ENCODE data around the gene CCR7.
"Not testable (repeated sequence)": the region's sequence is repeated elsewhere in the genome, so short reads cannot be mapped to it uniquely, and the experiment has no call there.

Gene CCR7

GRCh38 chr17:40596261-40596919, 31.1 kb upstream of the CCR7 start:
- DNase-seq, result no peak

DNA sequence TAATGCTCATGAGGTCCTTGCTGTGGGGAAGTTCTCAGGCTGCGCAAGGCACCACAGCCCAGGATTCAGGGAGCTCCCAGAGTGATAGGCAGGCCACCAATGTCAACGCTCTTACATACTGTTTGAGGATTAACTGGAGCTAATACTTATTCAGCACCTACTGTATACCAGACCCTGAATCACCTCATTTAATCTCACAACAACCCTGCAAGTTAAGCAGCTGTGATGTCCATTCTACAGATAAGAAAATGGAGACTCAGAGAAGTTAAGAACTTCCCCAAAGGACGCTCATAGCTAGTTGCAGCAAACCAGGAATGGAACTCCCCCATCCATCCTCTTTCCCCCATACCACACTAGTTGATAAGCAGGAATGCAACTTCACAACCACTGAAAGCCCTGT, 25.5 kb upstream of the CCR7 start:
- no peak for DNase-seq

DNA sequence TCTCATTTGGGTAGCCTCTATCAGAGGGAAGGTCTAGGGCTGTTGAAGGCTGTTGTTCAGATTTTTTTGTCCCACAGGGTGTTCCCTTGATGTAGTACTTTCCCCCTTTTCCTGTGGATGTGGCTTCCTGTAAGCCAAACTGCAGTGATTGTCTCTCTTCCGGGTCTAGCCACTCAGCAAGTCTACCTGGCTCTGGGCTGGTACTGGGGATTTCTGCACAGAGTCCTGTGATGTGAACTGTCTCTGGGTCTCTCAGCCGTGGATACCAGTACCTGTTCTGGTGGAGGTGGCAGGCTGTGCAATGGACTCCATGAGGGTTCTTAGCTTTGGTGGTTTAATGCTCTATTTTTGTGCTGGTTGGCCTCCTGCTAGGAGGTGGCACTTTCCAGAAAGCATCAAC, 23.3 kb upstream of the CCR7 start:
- DNase-seq, result no peak

DNA sequence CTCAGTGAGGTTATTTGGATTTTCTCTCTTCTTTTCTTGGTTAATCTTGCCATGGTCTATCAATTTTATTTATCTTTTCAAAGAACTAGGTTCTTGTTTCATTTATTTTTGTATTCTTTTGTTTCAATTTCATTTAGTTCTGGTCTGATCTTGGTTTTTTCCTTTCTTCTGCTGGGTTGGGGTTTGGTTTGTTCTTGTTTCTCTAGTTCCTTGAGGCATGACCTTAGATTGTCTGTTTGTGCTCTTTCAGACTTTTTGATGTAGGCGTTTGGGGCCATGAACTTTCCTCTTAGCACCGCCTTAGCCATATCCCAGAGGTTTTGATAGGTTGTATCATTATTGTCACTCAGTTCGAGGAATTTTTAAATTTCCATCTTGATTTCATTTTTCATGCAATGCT, 21.0 kb upstream of the CCR7 start:
- DNase-seq, result not testable (repeated sequence)

DNA sequence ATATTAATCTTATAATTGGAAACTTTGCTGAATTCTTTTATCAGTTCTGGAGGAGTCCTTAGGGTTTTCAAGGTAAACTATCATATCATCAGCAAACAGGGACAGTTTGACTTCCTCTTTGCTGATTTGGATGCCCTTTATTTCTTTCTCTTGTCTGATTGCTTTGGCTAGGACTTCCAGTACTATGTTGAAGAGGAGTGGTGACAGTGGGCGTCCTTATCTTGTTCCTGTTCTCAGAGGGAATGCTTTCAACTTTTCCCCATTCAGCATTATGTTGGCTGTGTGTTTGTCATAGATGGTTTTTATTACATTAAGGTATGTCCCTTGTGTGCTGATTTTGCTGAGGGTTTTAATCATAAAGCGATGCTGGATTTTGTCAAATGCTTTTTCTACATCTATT, 19.7 kb upstream of the CCR7 start:
- not testable (repeated sequence) for DNase-seq

- peak; percentile 81 for DNase-seq
These were observed 17.1 kb upstream of the CCR7 start for GRCh38 chr17:40582328-40582901.

DNA sequence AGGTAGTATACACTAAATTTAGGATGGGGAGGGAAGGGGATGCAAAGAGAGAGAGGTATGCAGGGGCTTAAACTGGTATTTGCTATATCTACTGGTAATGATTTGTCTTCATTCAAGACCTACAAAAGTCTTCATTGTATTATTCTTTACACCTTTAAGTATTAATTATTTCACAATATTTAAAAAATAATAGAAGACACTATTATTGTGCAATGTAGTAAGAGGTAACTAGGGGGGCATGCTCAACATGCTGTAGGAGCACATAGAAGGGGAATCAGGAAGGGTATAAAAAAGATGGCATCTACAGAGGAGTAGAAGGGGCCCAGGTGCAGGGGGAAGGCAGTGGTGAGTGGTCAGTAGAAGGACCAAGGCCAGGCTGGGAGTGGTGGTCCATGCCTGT, 14.9 kb upstream of the CCR7 start:
- no peak for DNase-seq

DNA sequence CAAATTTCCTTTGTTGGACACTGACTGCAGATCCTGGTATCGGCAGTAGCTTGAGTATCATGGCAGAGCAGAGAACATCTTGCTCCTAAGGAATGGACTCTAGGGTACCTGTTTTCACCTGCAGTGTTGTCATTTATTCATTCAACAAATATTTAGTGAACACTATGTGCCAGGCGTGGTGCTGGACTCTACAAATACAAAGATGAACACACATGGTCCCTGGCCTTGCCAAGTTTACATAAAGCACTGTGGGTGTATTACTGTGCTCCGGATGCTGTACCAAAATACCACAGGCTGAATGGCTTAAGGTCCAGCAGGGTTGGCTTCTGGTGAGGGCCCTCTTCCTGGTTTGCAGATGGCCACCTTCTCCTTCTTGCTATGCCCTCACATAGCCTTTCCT, 14.2 kb upstream of the CCR7 start:
- no peak for DNase-seq

- no peak for DNase-seq
These were observed 12.4 kb upstream of the CCR7 start for GRCh38 chr17:40577611-40578065.

GRCh38 chr17:40576113-40576740, 11.0 kb upstream of the CCR7 start:
- no peak for DNase-seq

DNA sequence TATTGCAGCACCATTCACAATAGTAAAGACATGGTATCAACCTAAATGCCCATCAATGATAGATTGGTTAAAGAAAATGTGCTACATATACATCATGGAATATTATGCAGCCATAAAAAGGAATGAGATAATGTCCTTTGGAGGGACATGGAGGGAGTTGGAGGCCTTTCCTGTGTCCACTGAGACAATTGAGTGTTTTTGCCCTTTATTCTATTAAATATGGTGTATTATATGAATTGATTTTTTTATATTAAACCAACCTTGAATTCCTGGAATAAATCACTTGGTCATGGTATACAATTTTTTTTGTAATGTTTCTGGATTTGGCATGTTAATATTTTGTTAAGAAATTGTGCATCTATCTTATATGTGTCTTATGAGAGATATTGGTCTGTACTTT, 9.0 kb upstream of the CCR7 start:
- DNase-seq, result no peak

- not testable (repeated sequence) for DNase-seq
These were observed 7.1 kb upstream of the CCR7 start for GRCh38 chr17:40572245-40572993.

DNA sequence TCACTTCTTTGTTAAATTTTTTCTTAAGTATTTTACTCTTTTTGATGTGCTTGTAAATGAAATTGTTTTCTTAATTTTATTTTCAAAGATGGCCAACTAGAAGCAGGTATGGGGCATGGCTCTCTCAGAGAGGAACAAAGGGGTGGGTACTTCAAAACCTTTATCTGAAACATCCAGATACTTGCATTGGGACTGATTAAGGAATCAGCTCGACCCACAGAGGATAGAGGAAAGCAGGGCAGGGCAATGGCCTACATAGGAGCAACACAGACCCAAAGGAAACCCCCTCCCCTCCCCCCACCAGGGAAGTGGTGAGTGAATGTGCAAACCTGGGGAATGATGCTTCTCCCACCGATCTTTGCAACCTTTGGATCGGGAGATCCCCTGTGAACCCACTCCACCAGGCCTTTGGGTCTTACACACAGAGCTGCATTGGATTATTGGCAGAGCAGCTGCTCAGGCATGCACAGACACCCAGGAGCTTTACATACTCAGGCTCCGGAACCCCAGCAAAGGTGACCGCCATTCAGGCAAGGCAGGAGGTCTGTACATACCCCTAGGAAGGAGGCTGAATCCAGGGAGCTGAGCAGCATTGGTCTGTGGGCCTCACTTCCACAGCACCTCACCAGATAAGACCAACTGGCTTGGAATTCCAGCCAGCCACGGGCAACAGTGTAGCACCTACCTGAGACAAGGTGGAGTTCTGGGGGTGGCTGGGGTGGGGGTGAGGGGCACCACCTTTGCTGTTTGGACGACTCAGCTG, 3.0 kb upstream of the CCR7 start:
- no peak for DNase-seq

GRCh38 chr17:40567377-40567776, 2.1 kb upstream of the CCR7 start:
- DNase-seq, result no peak

GRCh38 chr17:40565769-40566409, 617 bp upstream of the CCR7 start:
- no peak for DNase-seq

- DNase-seq, result no peak
These were observed 933 bp downstream of the CCR7 start for GRCh38 chr17:40564195-40564882.

DNA sequence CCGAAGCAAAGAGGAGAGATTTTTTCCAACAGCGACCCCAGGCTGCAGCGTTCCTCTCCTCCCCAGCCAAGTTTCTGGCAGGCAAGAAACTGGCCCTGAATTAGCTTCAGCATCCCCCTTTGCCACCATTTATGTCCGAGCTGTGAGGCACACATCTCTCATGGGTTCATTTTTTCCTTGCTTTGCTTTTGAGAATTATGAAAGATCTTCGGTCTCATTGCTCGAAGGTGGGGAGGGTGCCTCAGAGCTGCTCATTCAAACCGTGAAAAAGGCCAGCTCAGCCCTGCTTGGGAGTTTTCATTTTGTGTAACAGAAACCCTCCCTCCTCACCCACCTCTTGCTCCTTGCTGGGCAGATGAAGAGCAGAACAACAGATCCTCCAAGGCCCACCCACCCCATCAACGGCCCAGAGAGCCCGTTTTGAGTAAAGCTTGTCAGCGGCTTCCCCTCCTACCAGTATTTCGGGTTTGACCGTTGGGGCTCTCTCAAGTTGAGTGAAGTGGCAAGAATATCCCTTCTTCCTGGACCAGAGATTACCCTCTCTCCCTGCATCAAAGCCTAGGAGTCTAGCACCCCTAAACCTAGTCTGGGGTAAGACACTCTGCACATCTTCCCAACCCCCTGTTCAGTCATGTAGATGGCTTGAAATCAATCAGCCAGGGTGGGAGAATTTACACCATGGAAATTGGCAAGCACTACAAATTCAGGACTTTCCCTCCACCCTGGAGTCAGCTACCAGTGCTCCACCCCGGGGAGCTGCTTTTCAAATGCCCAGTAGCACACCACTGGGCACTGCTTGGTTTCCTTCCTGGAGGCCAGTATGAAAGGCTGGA, 1.8 kb downstream of the CCR7 start:
- DNase-seq, result no peak

DNA sequence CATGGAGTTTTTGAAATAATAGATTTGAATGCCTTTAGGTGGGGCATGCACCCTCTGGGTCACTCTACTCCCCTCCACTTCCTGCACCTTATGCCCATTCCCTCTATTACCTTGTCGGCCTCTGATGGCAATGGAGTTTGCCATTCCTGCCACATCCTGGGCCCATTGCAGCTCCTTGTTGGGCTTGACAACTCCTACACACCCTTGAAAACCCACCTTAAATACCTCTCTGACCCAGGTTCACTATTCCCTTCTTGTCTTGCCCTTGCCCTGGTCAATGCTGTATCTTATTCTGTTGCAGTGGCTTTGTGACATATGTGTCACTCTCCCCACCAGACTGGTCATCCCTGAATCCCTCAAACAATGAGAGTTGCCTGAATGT, 2.4 kb downstream of the CCR7 start:
- DNase-seq, result no peak

GRCh38 chr17:40561871-40562611, 3.2 kb downstream of the CCR7 start:
- no peak for DNase-seq

- no peak for DNase-seq
These were observed 3.9 kb downstream of the CCR7 start for GRCh38 chr17:40561294-40561870.

Data from NCI-H1436 (cell line).